Measurements from ENCODE around the gene COL27A1.

Gene COL27A1

DNA sequence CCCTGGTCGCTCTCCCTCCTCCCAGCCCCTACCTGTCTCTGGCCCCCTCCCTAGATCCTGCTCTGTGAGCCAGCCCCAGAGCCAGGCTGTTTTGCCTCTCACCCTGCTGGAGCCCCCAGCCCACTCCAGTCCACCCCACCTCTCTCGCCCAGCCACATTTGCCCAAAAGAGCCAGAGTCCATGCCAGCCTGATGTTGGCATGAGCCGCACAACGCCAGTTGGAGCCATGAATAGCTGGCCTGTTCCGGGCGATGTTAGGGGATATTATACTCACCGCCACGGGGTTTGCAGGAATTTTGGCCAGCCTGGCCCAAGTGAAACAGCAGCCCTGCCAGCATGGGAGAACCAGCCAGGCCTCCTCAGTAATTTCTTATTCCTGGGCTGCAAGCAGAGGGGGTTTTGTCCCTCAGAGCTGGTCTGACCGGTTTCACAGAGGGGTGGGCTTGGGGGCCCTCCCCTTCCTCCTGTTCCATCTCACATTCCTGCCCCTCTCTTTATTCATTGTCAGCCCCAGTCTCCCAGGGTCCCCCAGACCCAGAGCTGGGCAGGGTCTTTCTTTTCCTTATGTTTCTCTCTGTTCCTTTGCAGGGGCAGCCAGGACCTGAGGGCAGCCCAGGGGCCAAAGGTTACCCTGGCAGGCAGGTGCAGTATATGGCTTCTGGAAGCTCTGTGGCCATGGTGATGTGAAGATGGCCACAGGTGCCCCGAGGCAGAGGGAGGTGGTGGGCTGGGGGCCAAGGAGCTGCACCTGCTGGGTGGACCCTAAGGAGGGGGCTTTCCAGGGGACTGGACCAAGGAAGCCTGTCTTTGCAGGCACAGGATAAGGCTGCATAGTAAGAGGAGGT is 50.1 kb downstream of the COL27A1 start:
- TF ChIP-seq, protein P1, sequence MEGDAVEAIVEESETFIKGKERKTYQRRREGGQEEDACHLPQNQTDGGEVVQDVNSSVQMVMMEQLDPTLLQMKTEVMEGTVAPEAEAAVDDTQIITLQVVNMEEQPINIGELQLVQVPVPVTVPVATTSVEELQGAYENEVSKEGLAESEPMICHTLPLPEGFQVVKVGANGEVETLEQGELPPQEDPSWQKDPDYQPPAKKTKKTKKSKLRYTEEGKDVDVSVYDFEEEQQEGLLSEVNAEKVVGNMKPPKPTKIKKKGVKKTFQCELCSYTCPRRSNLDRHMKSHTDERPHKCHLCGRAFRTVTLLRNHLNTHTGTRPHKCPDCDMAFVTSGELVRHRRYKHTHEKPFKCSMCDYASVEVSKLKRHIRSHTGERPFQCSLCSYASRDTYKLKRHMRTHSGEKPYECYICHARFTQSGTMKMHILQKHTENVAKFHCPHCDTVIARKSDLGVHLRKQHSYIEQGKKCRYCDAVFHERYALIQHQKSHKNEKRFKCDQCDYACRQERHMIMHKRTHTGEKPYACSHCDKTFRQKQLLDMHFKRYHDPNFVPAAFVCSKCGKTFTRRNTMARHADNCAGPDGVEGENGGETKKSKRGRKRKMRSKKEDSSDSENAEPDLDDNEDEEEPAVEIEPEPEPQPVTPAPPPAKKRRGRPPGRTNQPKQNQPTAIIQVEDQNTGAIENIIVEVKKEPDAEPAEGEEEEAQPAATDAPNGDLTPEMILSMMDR (conservative IDR thresholded peaks at IDR 0.05; ENCODE audit: low read depth, low read length): no peak
- no peak for DNase-seq (ENCODE audit: low read depth)
- no peak overlapping the region for H3K4me3 ChIP-seq (ENCODE audit: low read depth, low read length)

DNA sequence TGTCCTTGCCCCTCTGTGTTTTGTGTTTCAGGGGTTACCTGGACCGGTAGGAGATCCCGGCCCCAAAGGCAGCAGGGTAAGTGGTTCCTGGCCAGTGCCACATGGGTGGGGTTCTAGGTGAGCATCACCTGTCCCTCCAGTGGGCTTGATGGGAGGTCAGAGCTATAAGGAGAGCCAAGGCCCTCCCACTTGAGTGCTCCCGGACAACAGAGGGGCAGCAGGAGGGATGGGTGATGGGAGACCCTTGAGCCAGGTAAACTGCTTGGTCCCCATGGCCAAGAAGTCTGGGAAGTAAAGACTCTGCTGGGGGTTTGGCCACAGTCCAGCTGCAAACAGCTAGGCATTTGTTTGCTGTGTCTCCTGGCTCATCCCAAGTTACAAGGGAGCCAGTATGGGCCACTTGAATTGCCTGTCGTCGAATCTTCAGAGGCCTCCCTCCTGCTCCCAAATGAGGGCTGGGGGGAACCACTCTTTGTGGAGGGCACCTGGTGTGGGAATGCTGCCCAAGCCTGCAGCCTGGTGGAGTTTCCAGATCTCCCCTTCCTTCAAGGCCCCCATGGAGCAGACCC is 51.0 kb downstream of the COL27A1 start:
- H3K4me3 ChIP-seq (ENCODE audit: low read depth, low read length): no peak overlapping the region
- DNase-seq (ENCODE audit: low read depth): no peak
- TF ChIP-seq, protein P1 (conservative IDR thresholded peaks at IDR 0.05; ENCODE audit: low read depth, low read length): no peak

DNA sequence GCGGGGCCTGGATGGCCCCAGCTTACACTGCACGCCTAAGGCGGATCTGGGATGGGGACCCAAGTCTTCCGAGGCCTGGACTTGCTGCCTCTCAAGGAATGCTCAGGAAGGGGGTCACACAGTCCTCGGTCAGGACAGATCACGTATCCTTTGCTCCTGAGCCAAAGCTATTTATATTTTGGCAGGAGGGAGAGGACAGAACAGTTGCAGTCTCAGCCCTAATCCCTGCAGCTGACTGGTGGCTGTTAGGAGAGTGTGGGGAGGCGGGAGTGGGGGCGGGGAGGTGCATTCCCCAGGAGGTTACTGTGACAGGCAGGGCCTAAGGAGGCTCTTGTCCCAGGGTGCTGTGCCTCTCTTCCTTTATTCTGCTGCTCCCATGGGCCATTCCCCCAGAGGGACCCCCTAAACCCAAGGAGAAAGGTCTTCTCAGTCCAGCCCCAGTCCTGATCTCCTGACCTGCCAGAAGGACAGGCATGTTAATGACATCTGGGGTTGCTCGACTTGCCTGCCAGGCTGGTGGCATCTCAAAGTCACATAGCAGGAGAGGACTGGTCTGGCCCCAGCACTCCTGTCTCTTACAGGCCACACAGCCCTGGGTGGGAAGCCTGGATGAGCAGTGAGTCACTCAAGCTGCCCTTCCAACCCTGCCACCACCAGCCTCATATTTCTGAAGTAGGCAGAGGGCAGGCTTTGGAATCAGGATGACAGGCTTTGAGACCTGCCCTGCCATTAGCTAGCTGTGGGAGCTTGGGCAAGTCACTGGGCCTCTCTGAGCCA is 51.9 kb downstream of the COL27A1 start:
- DNase-seq (ENCODE audit: low read depth): no peak
- TF ChIP-seq, protein P1 (conservative IDR thresholded peaks at IDR 0.05; ENCODE audit: low read depth, low read length): no peak
- H3K4me3 ChIP-seq (ENCODE audit: low read depth, low read length): no peak overlapping the region

DNA sequence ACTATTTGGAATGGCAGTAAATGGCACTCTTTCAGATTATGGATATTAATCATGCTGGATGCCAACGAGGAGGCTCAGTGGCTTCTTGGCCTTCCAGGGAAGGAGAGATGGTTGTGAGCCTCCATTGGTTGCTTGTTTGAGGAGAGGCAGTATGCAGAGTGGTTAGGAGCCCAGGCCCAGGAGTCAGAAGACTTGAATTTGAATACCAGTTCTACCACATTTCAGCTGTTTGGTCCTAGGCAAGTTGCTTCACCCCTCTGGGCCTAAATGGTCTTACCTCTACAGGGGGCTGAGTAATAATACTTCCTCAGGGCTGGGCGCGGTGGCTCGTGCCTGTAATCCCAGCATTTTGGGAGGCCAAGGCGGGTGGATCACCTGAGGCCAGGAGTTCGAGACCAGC is 52.5 kb downstream of the COL27A1 start:
- H3K4me3 ChIP-seq (ENCODE audit: low read depth, low read length): no peak overlapping the region
- TF ChIP-seq, protein P1 (conservative IDR thresholded peaks at IDR 0.05; ENCODE audit: low read depth, low read length): no peak
- no peak for DNase-seq (ENCODE audit: low read depth)

DNA sequence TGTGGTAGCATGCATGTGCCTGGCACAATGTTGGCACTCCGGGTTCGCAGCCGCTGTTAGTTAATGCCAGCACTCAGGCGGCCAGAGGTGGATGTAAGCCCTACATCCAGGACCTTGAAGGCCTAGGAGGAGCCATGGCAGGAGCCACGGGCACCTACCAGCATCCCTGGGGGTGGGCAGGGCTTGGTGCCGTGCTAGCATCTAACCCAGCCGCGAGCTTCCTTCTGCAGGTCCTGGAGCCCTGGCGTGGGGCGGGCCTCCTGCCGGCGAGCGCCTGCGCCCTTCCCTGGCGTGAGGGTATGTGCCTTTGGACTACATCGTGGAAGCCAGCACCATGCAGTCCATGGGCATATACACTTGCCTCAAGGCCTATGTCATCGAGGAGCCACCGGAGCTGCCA is 53.8 kb downstream of the COL27A1 start:
- DNase-seq (ENCODE audit: low read depth): no peak

DNA sequence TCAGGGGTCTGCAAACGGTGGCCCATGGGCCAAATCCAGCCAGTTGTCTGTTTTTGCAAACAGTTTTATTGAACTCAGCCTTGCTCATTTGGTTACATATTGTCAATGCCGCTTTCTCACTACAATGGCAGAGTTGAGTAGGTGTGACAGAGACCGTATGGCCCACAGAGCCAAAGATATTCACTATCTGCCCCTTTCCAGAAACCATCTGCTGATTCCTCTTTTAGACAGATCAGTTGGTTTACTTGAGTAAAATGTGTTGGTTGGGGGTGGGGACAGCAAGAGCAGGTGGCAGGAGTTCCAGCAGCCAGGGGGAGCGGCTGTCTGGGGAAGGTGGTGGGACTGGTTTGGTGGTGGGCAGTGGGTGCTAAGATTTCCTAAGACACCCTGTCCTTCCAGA is 54.8 kb downstream of the COL27A1 start:
- H3K4me3 ChIP-seq (ENCODE audit: low read depth, low read length): no peak overlapping the region
- DNase-seq (ENCODE audit: low read depth): no peak
- TF ChIP-seq, protein P1 (conservative IDR thresholded peaks at IDR 0.05; ENCODE audit: low read depth, low read length): no peak

More for the DNA sequence above, 53.8 kb downstream of the COL27A1 start:
- H3K4me3 ChIP-seq (ENCODE audit: low read depth, low read length): no peak overlapping the region
- TF ChIP-seq, protein P1 (conservative IDR thresholded peaks at IDR 0.05; ENCODE audit: low read depth, low read length): no peak
